IMR-90 (cell line): Measurements from ENCODE around the gene MAN2A1. TPM values are rescaled to one million over a fixed set of nuclear protein-coding genes. Genes with fewer than 3 reads are reported as not detected.

Source experiments
- ATAC-seq: fragments of 200-7000 bp; cut with Tn5 transposase; 2 replicates; pipeline ENCODE4 v1.9.1; 2020; ENCODE audit warnings: low read depth, mild to moderate bottlenecking, moderate library complexity
- BruUV-seq: library from RNA; stranded (reverse); fragments of 400-500 nt; replicated peaks from 2 replicates; lab custom pipeline; 2021; lab: Mats Ljungman, UMichigan
- CTCF ChIA-PET: fragments of 300-600 bp; formaldehyde crosslinking; extraction: SDS; loops from one replicate; lab custom pipeline; 2021; ENCODE audit warnings: antibody characterized with exemption; lab: Yijun Ruan, JAX
- POLR2A ChIA-PET: fragments of 300-600 bp; sonication (Branson Sonifier 250); formaldehyde crosslinking; loops from one replicate; lab custom pipeline; 2022; ENCODE audit warnings: antibody characterized with exemption; ENCODE audit not compliant: unreplicated experiment; lab: Charles Lee
- DNase-seq: peaks from one replicate; pipeline ENCODE4 v3.0.0; 2013
- H2AFZ ChIP-seq: replicated peaks from 2 replicates; pipeline ENCODE3; 2013; ENCODE audit warnings: low read length, mild to moderate bottlenecking; ENCODE audit not compliant: poor library complexity
- H2AK5ac ChIP-seq: 2 replicates; pipeline ENCODE4 v1.6.1; 2013; ENCODE audit warnings: low read depth, low read length, inconsistent platforms
- H2AK9ac ChIP-seq: replicated peaks from 2 replicates; pipeline ENCODE3; 2013; ENCODE audit warnings: mild to moderate bottlenecking, low read depth, low read length, moderate library complexity; ENCODE audit not compliant: poor library complexity
- H2BK120ac ChIP-seq: 2 replicates; pipeline ENCODE4 v1.6.1; 2013; ENCODE audit warnings: low read depth, low read length, inconsistent platforms
- H2BK15ac ChIP-seq: 3 replicates; pipeline ENCODE4 v1.6.1; 2013; ENCODE audit warnings: low read depth, low read length, inconsistent platforms
- H2BK20ac ChIP-seq: 2 replicates; pipeline ENCODE4 v1.6.1; 2013; ENCODE audit warnings: low read depth, mild to moderate bottlenecking, inconsistent platforms, low read length, moderate library complexity
- H2BK5ac ChIP-seq: 2 replicates; pipeline ENCODE4 v1.6.1; 2013; ENCODE audit warnings: mild to moderate bottlenecking, low read depth, low read length, inconsistent platforms; ENCODE audit not compliant: poor library complexity, severe bottlenecking
- H3K14ac ChIP-seq: replicated peaks from 2 replicates; pipeline ENCODE4 v1.6.1; 2013; ENCODE audit warnings: low read depth, low read length, inconsistent platforms
- H3K18ac ChIP-seq: 2 replicates; pipeline ENCODE4 v1.6.1; 2013; ENCODE audit warnings: low read depth, low read length, control low read depth
- H3K23ac ChIP-seq: 2 replicates; pipeline ENCODE4 v1.6.1; 2013; ENCODE audit warnings: low read depth, low read length, inconsistent platforms
- H3K27ac ChIP-seq: 2 replicates; pipeline ENCODE4 v1.5.1; 2013; ENCODE audit warnings: mild to moderate bottlenecking, control low read depth, low read length; ENCODE audit not compliant: insufficient read depth
- H3K27me3 ChIP-seq: 2 replicates; pipeline ENCODE4 v1.6.1; 2013; ENCODE audit warnings: low read length; ENCODE audit not compliant: control insufficient read depth, insufficient read depth
- H3K36me3 ChIP-seq: 2 replicates; pipeline ENCODE4 v1.6.1; 2013; ENCODE audit warnings: low read length, mixed read lengths; ENCODE audit not compliant: control insufficient read depth, insufficient read depth
- H3K4ac ChIP-seq: 2 replicates; pipeline ENCODE4 v1.6.1; 2013; ENCODE audit warnings: low read depth, low read length, inconsistent platforms
- H3K4me1 ChIP-seq: 2 replicates; pipeline ENCODE4 v1.6.1; 2013; ENCODE audit warnings: low read length, mixed read lengths; ENCODE audit not compliant: control insufficient read depth, insufficient read depth
- H3K4me2 ChIP-seq: 2 replicates; pipeline ENCODE4 v1.6.1; 2013; ENCODE audit warnings: low read depth, mild to moderate bottlenecking, control low read depth, low read length, moderate library complexity
- H3K4me3 ChIP-seq: 2 replicates; pipeline ENCODE4 v1.5.1; 2013; ENCODE audit warnings: low read depth, mild to moderate bottlenecking, control low read depth, low read length, moderate library complexity; ENCODE audit not compliant: insufficient read depth
- H3K56ac ChIP-seq: 2 replicates; pipeline ENCODE4 v1.6.1; 2013; ENCODE audit warnings: low read length, inconsistent platforms; ENCODE audit not compliant: insufficient read depth; ENCODE audit errors: extremely low read depth
- H3K79me1 ChIP-seq, 2 experiments: 2 replicates each; pipeline ENCODE4 v1.6.1; 2013; ENCODE audit warnings: low read length in 2 of 2, inconsistent platforms in 1 of 2, low read depth in 1 of 2
- H3K9ac ChIP-seq: 2 replicates; pipeline ENCODE4 v1.6.1; 2013; ENCODE audit warnings: low read depth, low read length, control low read depth
- H3K9me1 ChIP-seq: 2 replicates; pipeline ENCODE4 v1.6.1; 2013; ENCODE audit warnings: low read length, inconsistent platforms; ENCODE audit not compliant: insufficient read depth
- H3K9me3 ChIP-seq: 2 replicates; pipeline ENCODE4 v1.6.1; 2013; ENCODE audit warnings: low read length; ENCODE audit not compliant: control insufficient read depth, insufficient read depth
- H4K20me1 ChIP-seq: 2 replicates; pipeline ENCODE4 v1.6.1; 2013; ENCODE audit warnings: low read length, inconsistent platforms; ENCODE audit not compliant: insufficient read depth
- H4K5ac ChIP-seq: 2 replicates; pipeline ENCODE4 v1.6.1; 2013; ENCODE audit warnings: mild to moderate bottlenecking, low read depth, low read length, control low read depth
- H4K8ac ChIP-seq, 2 experiments: 2 replicates each; pipeline ENCODE4 v1.6.1; 2013; ENCODE audit warnings: low read depth in 2 of 2, low read length in 2 of 2, control low read depth in 1 of 2, inconsistent platforms in 1 of 2
- H4K91ac ChIP-seq: 2 replicates; pipeline ENCODE4 v1.6.1; 2013; ENCODE audit warnings: low read depth, low read length, inconsistent platforms; ENCODE audit not compliant: insufficient read depth
- USF2 ChIP-seq: fragments of 150-350 bp; IDR thresholded peaks from 2 replicates; pipeline ENCODE4 v1.6.1; 2017; ENCODE audit warnings: mild to moderate bottlenecking, antibody characterized with exemption, low read length, low read depth
- WGBS, 2 experiments: methylation state at CpG; one replicate each; pipeline versions ENCODE4 v1.1.5 to v1.1.7; 2013; ENCODE audit warnings: missing lambda C conversion rate in 2 of 2; ENCODE audit not compliant: insufficient read length in 1 of 2; ENCODE audit errors: extremely low coverage in 2 of 2; 5-methylcytosine and 5-hydroxymethylcytosine counted together
- dilution Hi-C: fragments of 300-500 bp; cut with HindIII; formaldehyde crosslinking; loops from one replicate; pipeline ENCODE4 v1.14.3; 2018; ENCODE audit warnings: low sequenced_read_pairs; ENCODE audit not compliant: unreplicated experiment
- in situ Hi-C: fragments of 300-500 bp; cut with MboI; formaldehyde crosslinking; loops from 3 replicates; pipeline ENCODE4 v1.14.3; 2019; ENCODE audit warnings: low sequenced_read_pairs, inconsistent platforms, mixed read lengths
- intact Hi-C: fragments of 100-400 bp; cut with micrococcal nuclease; formaldehyde crosslinking; loops from 2 replicates; pipeline ENCODE4 v1.10.0; 2022
- polyA plus RNA-seq, 3 experiments: library from polyadenylated mRNA; depleted of rRNA; stranded (reverse); fragments of >200 nt; gene quantifications; 2 replicates each; pipeline ENCODE4 v1.2.3, GENCODE V29; 2012; ENCODE audit warnings: low replicate concordance in 1 of 3
- total RNA-seq: library from RNA; depleted of rRNA; stranded (reverse); fragments of >200 nt; gene quantifications from 2 replicates; pipeline ENCODE4 v1.2.3, GENCODE V29; 2012

MAN2A1 gene
- total and polyA plus RNA-seq, 2 of the 4 experiments (the other 2 are of a cell fraction), result 16.4 to 29.6 TPM

- H4K20me1 ChIP-seq, result no peaks in the 10 kb centered on the region
- WGBS, 2 experiments, result no CpG with 5 or more reads among the region's 5 CpGs
- H4K5ac ChIP-seq, result no peak overlapping the region
- H2AFZ ChIP-seq, result no peak overlapping the region
- no peak overlapping the region for H3K4me3 ChIP-seq
- no peak overlapping the region for H3K4ac ChIP-seq
- H3K4me1 ChIP-seq, result no peaks in the 10 kb centered on the region
- no peak overlapping the region for H4K91ac ChIP-seq
- no peaks in the 10 kb centered on the region for H3K9me3 ChIP-seq
- no peaks in the 10 kb centered on the region for H3K36me3 ChIP-seq
- ChIA-PET CTCF (interaction anchor here (0.6 kb wide), 1 partner anchor 11 kb away, joined by 3 read pairs; no protein-coding TSS in a partner anchor), POLR2A (no interaction called here)
- no peaks in the 10 kb centered on the region for H3K79me1 ChIP-seq
- H3K9me1 ChIP-seq, result no peaks in the 10 kb centered on the region
- H3K23ac ChIP-seq, result no peak overlapping the region
- no peak overlapping the region for H4K8ac ChIP-seq
- intact Hi-C loops, result no loop called here
- no peak overlapping the region for H2AK9ac ChIP-seq
- no TSS peak for BruUV-seq
- H2AK5ac ChIP-seq, result no peak overlapping the region
- in situ Hi-C loops, result no loop called here
- H2BK120ac ChIP-seq, result no peak overlapping the region
- no peak overlapping the region for H2BK20ac ChIP-seq
- no peak overlapping the region for H3K4me2 ChIP-seq
- ATAC-seq (no peak), DNase-seq (no peak)
- no peak overlapping the region for H2BK5ac ChIP-seq
- dilution Hi-C loops, result no loop called here
- H3K9ac ChIP-seq, result no peak overlapping the region
- no peak overlapping the region for H3K18ac ChIP-seq
- no peak overlapping the region for H3K14ac ChIP-seq
- no peak for TF ChIP-seq USF2
- no peak overlapping the region for H3K56ac ChIP-seq
- peaks cover 3% of the 10 kb centered on the region for H3K27me3 ChIP-seq
- no peak overlapping the region for H3K27ac ChIP-seq
- H2BK15ac ChIP-seq, result no peak overlapping the region
These were observed 21.5 kb upstream of the MAN2A1 start for GRCh38 chr5:109668237-109668636.
